ENCODE measurements around the gene FBXL12.

- TF ChIP-seq USF2 (IDR thresholded peaks at IDR 0.05; ENCODE audit: low read depth, low read length) (no peak), MAFK (IDR thresholded peaks at IDR 0.05; ENCODE audit: low read depth, low read length) (no peak), CTCF (conservative IDR thresholded peaks at IDR 0.05; ENCODE audit: low read depth, low read length) (no peak), MXI1 (IDR thresholded peaks at IDR 0.05; ENCODE audit: borderline replicate concordance, low read depth, low read length) (no peak), POLR2A (IDR thresholded peaks at IDR 0.05; ENCODE audit: low read depth, low read length) (no peak), MAZ (IDR thresholded peaks at IDR 0.05; ENCODE audit: borderline replicate concordance, low read depth, low read length) (no peak), BHLHE40 (IDR thresholded peaks at IDR 0.05; ENCODE audit: low read depth, low read length) (no peak), RAD21 (IDR thresholded peaks at IDR 0.05; ENCODE audit: low read length) (no peak), CEBPB (IDR thresholded peaks at IDR 0.05; ENCODE audit: low read depth, low read length) (no peak), FOS (IDR thresholded peaks at IDR 0.05; ENCODE audit: low read depth, low read length) (no peak)
These were observed 35.5 kb upstream of the FBXL12 start for GRCh38 chr19:9854282-9854846.
